Measurements from ENCODE around the gene GJC2. TPM values are rescaled to one million over a fixed set of nuclear protein-coding genes. Genes with fewer than 3 reads are reported as not detected.

GJC2 gene
- total RNA-seq, 2 donors from 2014 or later, result 0.93 to 2.3 TPM

DNA sequence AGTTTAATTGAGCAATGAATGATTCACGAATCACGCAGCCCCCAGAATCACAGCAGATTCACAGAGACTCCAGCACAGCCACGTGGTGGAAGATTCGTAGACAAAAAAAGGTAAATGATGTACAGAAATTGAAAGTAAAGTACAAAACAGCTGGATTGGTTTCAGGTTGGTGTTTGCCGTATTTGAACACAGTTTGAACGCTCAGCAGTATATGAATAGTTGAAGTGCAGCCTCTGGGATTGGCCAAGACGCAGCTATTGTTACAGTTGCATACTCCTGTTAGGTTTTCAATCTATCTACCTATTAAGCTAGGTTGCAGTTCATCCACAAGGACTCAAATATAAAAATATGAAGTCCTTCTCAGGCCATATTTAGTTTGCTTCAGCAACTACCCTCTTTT, 37.6 kb upstream of the GJC2 start:
- TF ChIP-seq, protein P1, sequence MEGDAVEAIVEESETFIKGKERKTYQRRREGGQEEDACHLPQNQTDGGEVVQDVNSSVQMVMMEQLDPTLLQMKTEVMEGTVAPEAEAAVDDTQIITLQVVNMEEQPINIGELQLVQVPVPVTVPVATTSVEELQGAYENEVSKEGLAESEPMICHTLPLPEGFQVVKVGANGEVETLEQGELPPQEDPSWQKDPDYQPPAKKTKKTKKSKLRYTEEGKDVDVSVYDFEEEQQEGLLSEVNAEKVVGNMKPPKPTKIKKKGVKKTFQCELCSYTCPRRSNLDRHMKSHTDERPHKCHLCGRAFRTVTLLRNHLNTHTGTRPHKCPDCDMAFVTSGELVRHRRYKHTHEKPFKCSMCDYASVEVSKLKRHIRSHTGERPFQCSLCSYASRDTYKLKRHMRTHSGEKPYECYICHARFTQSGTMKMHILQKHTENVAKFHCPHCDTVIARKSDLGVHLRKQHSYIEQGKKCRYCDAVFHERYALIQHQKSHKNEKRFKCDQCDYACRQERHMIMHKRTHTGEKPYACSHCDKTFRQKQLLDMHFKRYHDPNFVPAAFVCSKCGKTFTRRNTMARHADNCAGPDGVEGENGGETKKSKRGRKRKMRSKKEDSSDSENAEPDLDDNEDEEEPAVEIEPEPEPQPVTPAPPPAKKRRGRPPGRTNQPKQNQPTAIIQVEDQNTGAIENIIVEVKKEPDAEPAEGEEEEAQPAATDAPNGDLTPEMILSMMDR (IDR thresholded peaks at IDR 0.05), result no peak
- Histone ChIP-seq H3K27ac (no peak overlapping the region), H3K36me3 (peaks cover 4% of the 10 kb centered on the region), H3K4me3 (no peak overlapping the region), H3K9me3 (no peaks in the 10 kb centered on the region), H3K4me1 (peaks cover 0 to 20% of the 10 kb centered on the region in 2 donors), H3K27me3 (no peaks in the 10 kb centered on the region)
- DNase-seq (ENCODE audit: low spot score), result no peak

DNA sequence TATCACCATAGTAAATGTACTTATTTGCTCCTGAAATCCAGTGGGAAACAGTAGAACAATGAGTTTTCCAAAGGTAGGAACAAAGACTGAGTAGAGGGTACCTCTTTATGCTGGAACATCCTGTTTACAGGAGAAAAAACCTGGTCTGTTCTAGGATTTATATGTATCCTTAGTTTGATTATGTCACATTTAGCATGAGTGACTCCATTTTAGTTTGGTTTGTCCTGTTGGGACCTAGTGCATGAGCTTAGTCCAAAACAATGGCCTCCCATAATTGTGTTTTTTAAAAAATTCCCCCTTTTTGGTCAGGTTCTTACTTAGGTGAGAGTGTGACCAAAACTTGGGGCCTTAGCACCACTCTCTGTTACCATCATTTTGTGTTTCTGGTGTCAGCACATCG, 37.1 kb upstream of the GJC2 start:
- TF ChIP-seq, protein P1 (IDR thresholded peaks at IDR 0.05), result no peak
- Histone ChIP-seq H3K4me3 (no peak overlapping the region), H3K36me3 (peaks cover 1% of the 10 kb centered on the region), H3K9me3 (no peaks in the 10 kb centered on the region), H3K27ac (no peak overlapping the region), H3K4me1 (peaks cover 0 to 20% of the 10 kb centered on the region in 2 donors), H3K27me3 (no peaks in the 10 kb centered on the region)
- DNase-seq (ENCODE audit: low spot score), result no peak

DNA sequence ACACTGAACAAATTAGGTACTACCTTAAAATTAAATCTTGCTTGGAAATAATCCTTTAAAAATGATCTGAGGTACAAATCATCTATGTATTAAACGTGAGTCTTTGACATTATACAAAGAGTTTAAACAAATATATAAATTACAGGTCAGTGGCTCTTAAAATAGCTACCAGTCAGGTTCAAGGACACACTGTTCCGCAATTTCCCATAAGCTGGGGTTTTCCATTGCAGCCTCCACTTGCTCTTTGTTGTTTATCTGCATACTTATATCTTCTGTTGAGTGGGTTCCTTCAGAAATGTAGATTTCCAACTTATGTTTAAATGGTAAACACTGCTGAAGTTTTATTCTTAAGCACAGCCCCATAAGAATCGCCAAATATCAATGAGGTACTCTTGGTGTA, 34.9 kb upstream of the GJC2 start:
- Histone ChIP-seq H3K27me3 (no peaks in the 10 kb centered on the region), H3K4me1 (peaks cover 0 to 7% of the 10 kb centered on the region in 2 donors), H3K27ac (no peak overlapping the region), H3K4me3 (no peak overlapping the region), H3K9me3 (no peaks in the 10 kb centered on the region), H3K36me3 (no peaks in the 10 kb centered on the region)
- TF ChIP-seq, protein P1 (IDR thresholded peaks at IDR 0.05), result no peak
- DNase-seq (ENCODE audit: low spot score), result no peak

DNA sequence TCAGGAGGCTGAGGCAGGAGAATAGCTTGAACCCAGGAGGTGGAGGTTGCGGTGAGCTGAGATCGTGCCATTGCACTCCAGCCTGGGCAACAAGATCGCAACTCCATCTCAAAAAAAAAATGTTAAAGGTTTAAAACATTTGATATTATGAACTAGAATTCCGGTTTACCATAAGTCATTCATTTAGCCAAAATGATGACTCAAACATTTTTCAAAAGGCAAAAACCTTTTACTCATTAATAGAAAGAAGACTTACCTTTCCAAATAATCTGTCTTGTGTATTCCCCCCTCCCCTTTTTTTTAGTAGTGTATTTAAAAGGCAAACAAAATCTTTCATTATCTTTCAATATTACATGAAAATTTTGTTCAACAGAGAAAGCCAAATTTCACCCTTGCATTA, 32.4 kb upstream of the GJC2 start:
- TF ChIP-seq, protein P1 (IDR thresholded peaks at IDR 0.05), result no peak
- Histone ChIP-seq H3K4me1 (no peaks in the 10 kb centered on the region), H3K27ac (no peak overlapping the region), H3K27me3 (no peaks in the 10 kb centered on the region), H3K36me3 (no peaks in the 10 kb centered on the region), H3K4me3 (no peak overlapping the region), H3K9me3 (no peaks in the 10 kb centered on the region)
- DNase-seq (ENCODE audit: low spot score), result no peak

DNA sequence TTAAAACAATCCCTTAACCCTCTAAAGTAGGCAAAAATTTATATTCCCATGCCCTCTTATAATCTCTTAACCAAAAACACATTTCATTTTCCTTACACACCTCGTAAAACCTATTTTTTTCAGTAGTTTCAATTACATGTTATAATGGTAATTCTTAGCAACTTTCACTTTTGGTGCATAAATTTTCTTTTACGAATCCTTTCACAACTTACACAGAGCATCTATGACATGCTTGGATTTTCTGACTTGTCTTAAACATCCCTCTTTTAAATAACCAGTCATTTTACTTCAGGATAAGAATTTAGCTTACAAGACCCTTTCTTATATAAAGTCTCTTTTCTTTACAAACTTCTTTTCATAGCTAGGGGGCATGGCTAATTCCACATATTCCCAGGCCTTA, 31.7 kb upstream of the GJC2 start:
- Histone ChIP-seq H3K4me1 (no peaks in the 10 kb centered on the region), H3K27me3 (no peaks in the 10 kb centered on the region), H3K36me3 (no peaks in the 10 kb centered on the region), H3K4me3 (no peak overlapping the region), H3K9me3 (no peaks in the 10 kb centered on the region), H3K27ac (no peak overlapping the region)
- TF ChIP-seq, protein P1 (IDR thresholded peaks at IDR 0.05), result no peak
- DNase-seq (ENCODE audit: low spot score), result no peak

DNA sequence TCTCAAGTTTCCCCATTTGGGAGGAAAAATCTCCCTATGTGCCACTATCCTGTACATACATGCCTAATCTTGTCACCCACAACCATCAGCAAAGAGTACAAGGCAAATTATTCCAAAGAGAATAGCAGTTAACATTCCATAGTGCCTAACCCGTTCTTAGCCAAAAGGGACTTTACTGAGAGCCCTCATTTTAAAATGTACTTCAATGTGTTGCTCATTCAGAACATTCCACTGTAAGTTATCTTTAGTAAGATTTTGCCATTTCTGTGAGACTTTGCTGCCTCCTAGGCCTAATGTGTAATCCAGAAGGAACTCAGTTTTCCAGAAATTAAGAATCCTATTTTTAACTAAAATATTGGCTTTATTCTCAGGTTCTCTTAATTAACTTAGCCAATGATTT, 29.4 kb upstream of the GJC2 start:
- TF ChIP-seq, protein P1 (IDR thresholded peaks at IDR 0.05), result no peak
- Histone ChIP-seq H3K4me1 (no peaks in the 10 kb centered on the region), H3K4me3 (no peak overlapping the region), H3K27me3 (no peaks in the 10 kb centered on the region), H3K9me3 (no peaks in the 10 kb centered on the region), H3K36me3 (no peaks in the 10 kb centered on the region), H3K27ac (no peak overlapping the region)
- no peak for DNase-seq (ENCODE audit: low spot score)
